GM23338 (cell line): ENCODE measurements around the gene PLSCR2. TPM values are rescaled to one million over a fixed set of nuclear protein-coding genes. Genes with fewer than 3 reads are reported as not detected.

Experiments
- ATAC-seq: fragments of 200-7000 bp; cut with Tn5 transposase; 3 replicates; pipeline ENCODE4 v1.9.1; 2020
- DNase-seq: peaks from one replicate; pipeline ENCODE4 v3.0.0-alpha.2; 2015; ENCODE audit warnings: low spot score
- H2AFZ ChIP-seq: fragments of 200-600 bp; sonication (generic); 2 replicates; pipeline ENCODE4 v1.8.0; 2016; ENCODE audit warnings: antibody characterized with exemption, mild to moderate bottlenecking, moderate library complexity
- H3F3A ChIP-seq: fragments of 200-600 bp; sonication (generic); replicated peaks from 2 replicates; pipeline ENCODE4 v1.8.0; 2017; ENCODE audit warnings: antibody characterized with exemption, mixed run types, low read depth
- H3K27ac ChIP-seq: fragments of 200-600 bp; sonication (generic); 2 replicates; pipeline ENCODE4 v1.6.1; 2016; ENCODE audit warnings: low read depth
- H3K27me3 ChIP-seq: fragments of 200-600 bp; sonication (generic); 2 replicates; pipeline ENCODE4 v1.8.0; 2016; ENCODE audit warnings: mild to moderate bottlenecking, mixed run types, moderate library complexity; ENCODE audit not compliant: insufficient read depth
- H3K36me3 ChIP-seq: fragments of 200-600 bp; sonication (generic); 2 replicates; pipeline ENCODE4 v1.8.0; 2016; ENCODE audit warnings: mild to moderate bottlenecking; ENCODE audit not compliant: insufficient read depth
- H3K4me1 ChIP-seq: fragments of 200-600 bp; sonication (generic); 2 replicates; pipeline ENCODE4 v1.8.0; 2016; ENCODE audit warnings: mild to moderate bottlenecking, moderate library complexity; ENCODE audit not compliant: insufficient read depth
- H3K4me2 ChIP-seq: fragments of 200-600 bp; sonication (generic); 2 replicates; pipeline ENCODE4 v1.7.1; 2017; ENCODE audit warnings: mixed run types
- H3K4me3 ChIP-seq: fragments of 200-600 bp; sonication (generic); 2 replicates; pipeline ENCODE4 v1.6.1; 2016; ENCODE audit warnings: mixed run types
- H3K79me2 ChIP-seq: fragments of 200-600 bp; sonication (generic); replicated peaks from 2 replicates; pipeline ENCODE4 v1.8.0; 2017; ENCODE audit warnings: mild to moderate bottlenecking; ENCODE audit not compliant: insufficient read depth
- H3K9me2 ChIP-seq: fragments of 200-600 bp; sonication (generic); 2 replicates; pipeline ENCODE4 v1.8.0; 2017; ENCODE audit not compliant: insufficient read depth
- H4K20me1 ChIP-seq: fragments of 200-600 bp; sonication (generic); replicated peaks from 2 replicates; pipeline ENCODE4 v1.8.0; 2017; ENCODE audit warnings: mild to moderate bottlenecking; ENCODE audit not compliant: insufficient read depth
- H3K27ac Mint-ChIP-seq: 2 replicates; pipeline ENCODE4 v1.8.0; 2020; ENCODE audit warnings: inconsistent platforms, mild to moderate bottlenecking, moderate library complexity, mixed read lengths
- H3K27me3 Mint-ChIP-seq: 3 replicates; pipeline ENCODE4 v1.8.0; 2022; ENCODE audit warnings: low read depth, mild to moderate bottlenecking, moderate library complexity, mixed read lengths, inconsistent platforms; ENCODE audit not compliant: insufficient read depth, poor library complexity
- H3K36me3 Mint-ChIP-seq: 3 replicates; pipeline ENCODE4 v1.8.0; 2021; ENCODE audit warnings: low read depth, mild to moderate bottlenecking, inconsistent platforms, moderate library complexity, mixed read lengths
- H3K4me1 Mint-ChIP-seq: 3 replicates; pipeline ENCODE4 v1.8.0; 2020; ENCODE audit warnings: mild to moderate bottlenecking, inconsistent platforms, mixed read lengths
- H3K4me3 Mint-ChIP-seq: 3 replicates; pipeline ENCODE4 v1.8.0; 2021; ENCODE audit warnings: moderate library complexity, mild to moderate bottlenecking, inconsistent platforms, mixed read lengths
- H3K9me3 Mint-ChIP-seq: 3 replicates; pipeline ENCODE4 v1.8.0; 2020; ENCODE audit warnings: moderate library complexity, mild to moderate bottlenecking, inconsistent platforms, mixed read lengths
- CREB1 ChIP-seq: fragments of 250-450 bp; sonication (Bioruptor Pico); IDR thresholded peaks from 2 replicates; pipeline ENCODE4 v1.5.0; 2020; ENCODE audit warnings: low read depth, mild to moderate bottlenecking, moderate library complexity
- CTCF ChIP-seq, 2 experiments: fragments of 200-600 bp in 1 of 2; sonication (generic) in 1 of 2; conservative IDR thresholded peaks; 2 replicates each; pipeline versions ENCODE4 v1.5.1 to v1.6.1; 2016 to 2017; ENCODE audit warnings: antibody characterized with exemption in 2 of 2, low read depth in 2 of 2, mild to moderate bottlenecking in 2 of 2, moderate library complexity in 1 of 2
- ETS1 ChIP-seq: IDR thresholded peaks from 2 replicates; pipeline ENCODE4 v1.6.1; 2016; ENCODE audit warnings: antibody characterized with exemption
- EZH2 ChIP-seq: fragments of 200-600 bp; sonication (generic); IDR thresholded peaks from one replicate; pipeline ENCODE4 v1.8.0; 2017; ENCODE audit warnings: antibody characterized with exemption, mild to moderate bottlenecking, low read depth; ENCODE audit not compliant: unreplicated experiment
- EZH2phosphoT487 ChIP-seq: fragments of 200-600 bp; sonication (generic); IDR thresholded peaks from one replicate; pipeline ENCODE4 v1.8.1; 2018; ENCODE audit warnings: antibody characterized with exemption; ENCODE audit not compliant: unreplicated experiment
- JUNB ChIP-seq: IDR thresholded peaks from one replicate; pipeline ENCODE4 v1.6.1; 2016; ENCODE audit warnings: antibody characterized with exemption; ENCODE audit not compliant: unreplicated experiment
- NANOG ChIP-seq: IDR thresholded peaks from 2 replicates; pipeline ENCODE4 v1.6.1; 2016; ENCODE audit warnings: antibody characterized with exemption, borderline replicate concordance
- POLR2AphosphoS5 ChIP-seq: IDR thresholded peaks from 2 replicates; pipeline ENCODE4 v1.6.1; 2016; ENCODE audit warnings: antibody characterized with exemption, low read depth
- REST ChIP-seq: IDR thresholded peaks from one replicate; pipeline ENCODE4 v1.6.1; 2018; ENCODE audit warnings: antibody characterized with exemption; ENCODE audit not compliant: unreplicated experiment
- STAT1 ChIP-seq: IDR thresholded peaks from one replicate; pipeline ENCODE4 v1.6.1; 2016; ENCODE audit warnings: antibody characterized with exemption; ENCODE audit not compliant: unreplicated experiment
- ZNF114 ChIP-seq: fragments of 250-450 bp; sonication (Bioruptor Pico); IDR thresholded peaks from 2 replicates; pipeline ENCODE4 v1.5.0; 2020; ENCODE audit warnings: mild to moderate bottlenecking, moderate library complexity
- ZNF331 ChIP-seq: fragments of 250-450 bp; sonication (Bioruptor Pico); IDR thresholded peaks from 2 replicates; pipeline ENCODE4 v1.5.0; 2020; ENCODE audit warnings: low read depth, mild to moderate bottlenecking, moderate library complexity
- ZNF462 ChIP-seq: fragments of 250-450 bp; sonication (Bioruptor Pico); IDR thresholded peaks from 2 replicates; pipeline ENCODE4 v1.5.0; 2020; ENCODE audit warnings: mild to moderate bottlenecking, moderate library complexity
- polyA plus RNA-seq: library from polyadenylated mRNA; unstranded; fragments of >200 nt; fragmentation: Nextera tagmentation; extraction: Ambion mirVana; gene quantifications from 2 replicates; pipeline ENCODE4 v1.2.1, GENCODE V29; 2016
- total RNA-seq: library from RNA; depleted of rRNA; stranded (reverse); fragments of >200 nt; shearing (Covaris generic); gene quantifications from 2 replicates; pipeline ENCODE4 v1.2.3, GENCODE V29; 2014

Gene PLSCR2
- total and polyA plus RNA-seq, 2 experiments from 2014 or later = 0.55 TPM; not detected in 1

GRCh38 chr3:146498002-146498736 lies 28.8 kb upstream of the PLSCR2 start:
- H3K4me2 ChIP-seq = no peak overlapping the region
- Mint-ChIP-seq H3K4me1 (peaks cover 2% of the 10 kb centered on the region), H3K27me3 (no peaks in the 10 kb centered on the region), H3K9me3 (peaks cover 14% of the 10 kb centered on the region), H3K36me3 (peaks cover 13% of the 10 kb centered on the region; the same call in 2 of the 3 replicates), H3K4me3 (no peak overlapping the region), H3K27ac (no peak overlapping the region)
- H3K9me2 ChIP-seq = 0 out of 2 replicates have a peak, but pooled peaks cover 4% of the 10 kb centered on the region
- no peaks in the 10 kb centered on the region for H3K4me1 ChIP-seq
- H3K4me3 ChIP-seq = no peak overlapping the region
- no peaks in the 10 kb centered on the region for H3K36me3 ChIP-seq
- no peaks in the 10 kb centered on the region for H3K27me3 ChIP-seq
- H2AFZ ChIP-seq = peak overlapping the region; percentile 35; the same call in 1 of the 2 replicates
- no peaks in the 10 kb centered on the region for H3F3A ChIP-seq
- ATAC-seq (no peak), DNase-seq (no peak)
- TF ChIP-seq NANOG = no peak
- TF ChIP-seq CREB1 = no peak
- no peak for TF ChIP-seq CTCF (conservative IDR thresholded peaks at IDR 0.05; ENCODE audit: low read depth in 2 of 2)
- TF ChIP-seq ZNF114 = no peak
- TF ChIP-seq REST = no peak
- no peak for TF ChIP-seq POLR2AphosphoS5
- no peak for TF ChIP-seq ZNF462 (CRISPR knock-in tag)
- TF ChIP-seq EZH2 = no peak
- no peak for TF ChIP-seq EZH2phosphoT487
- TF ChIP-seq ZNF331 (CRISPR knock-in tag) = no peak
- no peak for TF ChIP-seq ETS1
- no peak for TF ChIP-seq JUNB
- TF ChIP-seq STAT1 = no peak
- no peaks in the 10 kb centered on the region for H3K79me2 ChIP-seq
- H3K27ac ChIP-seq = no peak overlapping the region
- no peaks in the 10 kb centered on the region for H4K20me1 ChIP-seq
